ENCODE results near the gene SDC4.
A peak's percentile ranks its signal among the peaks of the same experiment; 100 is the strongest.

GRCh38 chr20:45373353-45374100, 25.3 kb upstream of the SDC4 start:
- TF ChIP-seq CTCF (IDR thresholded peaks at IDR 0.05; ENCODE audit: low read length), result peak; percentile 86
- TF ChIP-seq EZH2 (optimal IDR thresholded peaks at IDR 0.05; ENCODE audit: low read depth, low read length), result no peak
- TF ChIP-seq EZH2phosphoT487 (IDR thresholded peaks at IDR 0.05; ENCODE audit: low read length), result no peak
